Heart right ventricle (tissue), 16 donors: ENCODE data around the gene VNN1. TPM values are rescaled to one million over a fixed set of nuclear protein-coding genes. Genes with fewer than 3 reads are reported as not detected.

Experiments
- ATAC-seq, 8 donors: fragments of 200-7000 bp; cut with Tn5 transposase; one replicate each; pipeline ENCODE4 v1.9.1; 2020; ENCODE audit warnings: mild to moderate bottlenecking in 8 of 8, moderate library complexity in 8 of 8, moderate number of reproducible peaks in 1 of 8
- DNase-seq, 2 donors: peaks; one replicate each; pipeline ENCODE4 v3.0.0-alpha.2; 2020
- H3K27ac ChIP-seq, 10 donors: fragments of 200-600 bp; sonication (generic) in 2 of 10; one replicate each; pipeline versions ENCODE4 v1.5.0 to v1.8.0; 2020 to 2022; ENCODE audit warnings: mild to moderate bottlenecking in 3 of 10
- H3K27me3 ChIP-seq, 7 donors: fragments of 200-600 bp; one replicate each; pipeline ENCODE4 v1.8.0; 2021 to 2022; ENCODE audit warnings: mild to moderate bottlenecking in 2 of 7
- H3K36me3 ChIP-seq, 9 donors: fragments of 200-600 bp; sonication (generic) in 1 of 9; one replicate each; pipeline versions ENCODE4 v1.5.0 to v1.8.0; 2020 to 2022; ENCODE audit warnings: mild to moderate bottlenecking in 2 of 9
- H3K4me1 ChIP-seq, 9 donors: fragments of 200-600 bp; sonication (generic) in 1 of 9; one replicate each; pipeline versions ENCODE4 v1.5.0 to v1.8.0; 2020 to 2022; ENCODE audit warnings: mild to moderate bottlenecking in 4 of 9
- H3K4me3 ChIP-seq, 10 donors: fragments of 200-600 bp; sonication (generic) in 2 of 10; one replicate each; pipeline versions ENCODE4 v1.5.0 to v1.8.0; 2020 to 2022; ENCODE audit warnings: mild to moderate bottlenecking in 7 of 10, moderate library complexity in 2 of 10
- H3K9me3 ChIP-seq, 11 donors: fragments of 200-600 bp in 10 of 11; sonication (generic) in 2 of 11; one replicate each; pipeline versions ENCODE4 v1.5.0 to v1.8.0; 2013 to 2022; ENCODE audit warnings: mild to moderate bottlenecking in 2 of 11, control low read depth in 1 of 11, moderate library complexity in 1 of 11
- WGBS, 2 donors: extraction: QIAGEN DNeasy Blood & Tissue Kit; methylation state at CpG; one replicate each; pipeline ENCODE4 v1.1.7; 2013; ENCODE audit warnings: inconsistent platforms in 1 of 2; 5-methylcytosine and 5-hydroxymethylcytosine counted together
- intact Hi-C, 10 donors: fragments of 100-400 bp; cut with DNase I; formaldehyde crosslinking; loops; one replicate each; pipeline versions ENCODE4 v1.11.1 to v1.14.2; 2022
- polyA plus RNA-seq, 2 donors: library from polyadenylated mRNA; stranded (reverse); fragments of 200-250 nt; gene quantifications; one replicate each; pipeline ENCODE4 v1.2.3, GENCODE V29; 2013
- total RNA-seq, 10 donors: library from RNA; stranded (reverse); fragmentation: NEBNext Ultra II Directional in 3 of 10; extraction: Animal tissue kit (Norgen Biotek cat#: 25700) in 3 of 10; gene quantifications; one replicate each; pipeline versions ENCODE4 v1.2.1 to v1.2.4, GENCODE V29; 2021 to 2023
- TF ChIP-seq, protein P1 (sequence below), 9 donors: fragments of 200-600 bp; sonication (generic) in 2 of 9; IDR thresholded peaks; one replicate each; pipeline versions ENCODE4 v1.5.0 to v1.8.0; 2021 to 2022; ENCODE audit warnings: antibody characterized with exemption in 9 of 9, mild to moderate bottlenecking in 5 of 9, moderate library complexity in 1 of 9
- donor health status: Arrhythmogenic right ventricular cardiomyopathy.
- donor health status: ischemic (EF 13 %, LVEDD 7.1; RV severe dilation, severe dysfunction).
- donor health status: healthy with polysubstance abuse.
- donor health status: DM: no; HTN: yes; CAD: no.
- donor health status: DM: no; HTN: no; CAD: no.
- donor health status: ischemic (EF 25% LVEDD 6.9; RV normal size, moderate dysfunction).
- donor health status: ischemic (EF 25% LVEDD 5.7; RV mildly dilated, moderate dysfunction).
- donor health status: healthy.
- donor health status: DM: yes; HTN: yes; CAD: no.
- donor health status: Ischemic cardiomyopathy.
- donor health status: ischemic (EF 35%, LVEDD 5.7; RV mildly dilated, moderate dysfunction).
- donor health status: nonischemic (EF 11% LVEDD 7.7; RV severe dilation, severe dysfunction).
- donor health status: DM: yes; HTN: yes; CAD: no.
- donor health status: PGD.
- donor health status: ischemic (EF 29% LVEDD 5.4; RV normal size, mild dysfunction).
- donor health status: nonischemic (EF 23%, LVEDD 6.1; RV moderate dilation, normal function).

The VNN1 gene
- total and polyA plus RNA-seq, 12 donors, result 0.09 to 2.0 (median 0.34) TPM

- Histone ChIP-seq H3K27me3 (peaks cover 0 to 33% (median 16%) of the 10 kb centered on the region in 7 donors), H3K4me1 (no peaks in the 10 kb centered on the region), H3K36me3 (no peaks in the 10 kb centered on the region), H3K9me3 (peaks cover 0 to 12% (median 0%) of the 10 kb centered on the region in 11 donors), H3K27ac (no peak overlapping the region), H3K4me3 (no peak overlapping the region)
- ATAC-seq (no peak), DNase-seq (no peak)
- TF ChIP-seq, protein P1, sequence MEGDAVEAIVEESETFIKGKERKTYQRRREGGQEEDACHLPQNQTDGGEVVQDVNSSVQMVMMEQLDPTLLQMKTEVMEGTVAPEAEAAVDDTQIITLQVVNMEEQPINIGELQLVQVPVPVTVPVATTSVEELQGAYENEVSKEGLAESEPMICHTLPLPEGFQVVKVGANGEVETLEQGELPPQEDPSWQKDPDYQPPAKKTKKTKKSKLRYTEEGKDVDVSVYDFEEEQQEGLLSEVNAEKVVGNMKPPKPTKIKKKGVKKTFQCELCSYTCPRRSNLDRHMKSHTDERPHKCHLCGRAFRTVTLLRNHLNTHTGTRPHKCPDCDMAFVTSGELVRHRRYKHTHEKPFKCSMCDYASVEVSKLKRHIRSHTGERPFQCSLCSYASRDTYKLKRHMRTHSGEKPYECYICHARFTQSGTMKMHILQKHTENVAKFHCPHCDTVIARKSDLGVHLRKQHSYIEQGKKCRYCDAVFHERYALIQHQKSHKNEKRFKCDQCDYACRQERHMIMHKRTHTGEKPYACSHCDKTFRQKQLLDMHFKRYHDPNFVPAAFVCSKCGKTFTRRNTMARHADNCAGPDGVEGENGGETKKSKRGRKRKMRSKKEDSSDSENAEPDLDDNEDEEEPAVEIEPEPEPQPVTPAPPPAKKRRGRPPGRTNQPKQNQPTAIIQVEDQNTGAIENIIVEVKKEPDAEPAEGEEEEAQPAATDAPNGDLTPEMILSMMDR (IDR thresholded peaks at IDR 0.05), result no peak
- intact Hi-C loops, result no loop called here
- WGBS, 2 donors, result 68 to 76% methylated on average over 4 of the region's 4 CpGs
Measured at GRCh38 chr6:132634796-132635195, 79.1 kb downstream of the VNN1 start.

DNA sequence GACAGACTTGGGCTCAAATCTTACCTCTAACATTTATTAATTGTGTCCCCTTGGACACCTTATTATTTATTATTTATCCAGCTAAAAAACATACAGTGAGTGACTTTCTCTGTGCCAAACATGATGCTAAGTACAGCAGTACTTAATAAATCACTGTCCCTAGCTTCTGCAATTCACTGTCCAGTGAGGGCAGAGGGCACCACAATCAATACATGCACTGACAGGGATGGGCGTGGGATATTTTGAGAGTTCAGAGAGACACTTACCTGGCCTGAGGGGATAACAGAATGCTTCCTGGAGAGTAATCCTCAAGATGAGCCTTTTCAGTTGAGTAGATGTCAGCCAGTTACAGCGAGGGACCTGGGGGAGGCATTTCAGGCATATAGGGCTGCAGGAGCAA lies 80.5 kb downstream of the VNN1 start:
- intact Hi-C loops, result no loop called here
- ATAC-seq (no peak), DNase-seq (no peak)
- peaks cover 0 to 33% (median 19%) of the 10 kb centered on the region in 7 donors for H3K27me3 ChIP-seq
- H3K36me3 ChIP-seq, result no peaks in the 10 kb centered on the region
- no peak overlapping the region for H3K27ac ChIP-seq
- TF ChIP-seq, protein P1 (IDR thresholded peaks at IDR 0.05), result no peak
- 65 to 75% methylated on average over 2 of the region's 2 CpGs for WGBS, 2 donors
- no peaks in the 10 kb centered on the region for H3K4me1 ChIP-seq
- H3K4me3 ChIP-seq, result no peak overlapping the region
- peaks cover 0 to 11% (median 0%) of the 10 kb centered on the region in 11 donors for H3K9me3 ChIP-seq

Other genes with a start within 250 kb of the VNN1 start
- 10 to 100 TPM; 50.4 to 71.4 (median 61.3) TPM for gene STX7, start 200.9 kb downstream of the VNN1 start, total RNA-seq
- 10 to 100 TPM in 1 of 2 donors, 1 to 10 TPM in 1; 6.4 to 11.9 TPM for gene STX7, start 200.9 kb downstream of the VNN1 start, polyA plus RNA-seq
- gene TAAR9, start 175.8 kb downstream of the VNN1 start, total RNA-seq, result not detected
- not detected for gene TAAR9, start 175.8 kb downstream of the VNN1 start, polyA plus RNA-seq
- gene TAAR8, start 161.4 kb downstream of the VNN1 start, total RNA-seq, result not detected
- gene TAAR8, start 161.4 kb downstream of the VNN1 start, polyA plus RNA-seq, result not detected
- gene TAAR6, start 143.7 kb downstream of the VNN1 start, total RNA-seq, result not detected
- gene TAAR6, start 143.7 kb downstream of the VNN1 start, polyA plus RNA-seq, result not detected
- not detected for gene TAAR5, start 124.3 kb downstream of the VNN1 start, total RNA-seq
- gene TAAR5, start 124.3 kb downstream of the VNN1 start, polyA plus RNA-seq, result not detected
- not detected for gene TAAR2, start 89.8 kb downstream of the VNN1 start, total RNA-seq
- not detected for gene TAAR2, start 89.8 kb downstream of the VNN1 start, polyA plus RNA-seq
- gene TAAR1, start 54.9 kb downstream of the VNN1 start, total RNA-seq, result not detected
- not detected for gene TAAR1, start 54.9 kb downstream of the VNN1 start, polyA plus RNA-seq
- 1 to 10 TPM in 8 of 10 donors, under 1 TPM in 2; 0.83 to 4.2 (median 2.0) TPM for gene VNN2, start 43.8 kb upstream of the VNN1 start, total RNA-seq
- under 1 TPM; 0.23 to 0.95 TPM for gene VNN2, start 43.8 kb upstream of the VNN1 start, polyA plus RNA-seq
- gene SLC18B1, start 84.6 kb upstream of the VNN1 start, total RNA-seq, result 1 to 10 TPM; 1.7 to 5.5 (median 2.4) TPM
- gene SLC18B1, start 84.6 kb upstream of the VNN1 start, polyA plus RNA-seq, result 1 to 10 TPM; 2.3 to 8.3 TPM
- gene RPS12, start 100.5 kb upstream of the VNN1 start, total RNA-seq, result 100 to 1,000 TPM; 403 to 686 (median 439) TPM
- gene RPS12, start 100.5 kb upstream of the VNN1 start, polyA plus RNA-seq, result 1,000 to 10,000 TPM in 1 of 2 donors, 100 to 1,000 TPM in 1; 335 to 2,223 TPM